ENCODE data around the gene MLC1.

MLC1 gene

GRCh38 chr22:50070366-50070765 lies 14.9 kb downstream of the MLC1 start:
- Histone ChIP-seq H3K4me3 (ENCODE audit: low read length in 2 of 2) (no peak overlapping the region), H4K91ac (ENCODE audit: low read depth, low read length, poor library complexity) (no peak overlapping the region), H3K18ac (ENCODE audit: low read length) (no peak overlapping the region), H2BK120ac (ENCODE audit: low read depth, low read length) (no peak overlapping the region), H3K4me1 (ENCODE audit: control insufficient read depth in 2 of 2, insufficient read depth in 1 of 2, low read depth in 1 of 2, low read length in 2 of 2) (peaks cover 6 to 8% of the 10 kb centered on the region in 2 donors), H3K79me1 (ENCODE audit: low read depth, low read length) (no peaks in the 10 kb centered on the region), H2BK15ac (ENCODE audit: low read length) (no peak overlapping the region), H2BK5ac (ENCODE audit: low read length) (no peak overlapping the region), H3K27me3 (ENCODE audit: control insufficient read depth in 3 of 3, insufficient read depth in 3 of 3, low read depth in 1 of 3, low read length in 3 of 3) (no peaks in the 10 kb centered on the region), H2BK12ac (ENCODE audit: low read length) (no peak overlapping the region), H3K4me2 (ENCODE audit: insufficient read depth, low read length, poor library complexity, severe bottlenecking) (no peak overlapping the region), H3K23ac (ENCODE audit: low read depth, low read length, poor library complexity) (no peak overlapping the region), H3K14ac (ENCODE audit: low read length) (no peak overlapping the region), H2AFZ (ENCODE audit: low read length) (no peak overlapping the region), H2AK5ac (ENCODE audit: low read depth, low read length) (peak overlapping the region; percentile 11), H3K27ac (replicated peaks; ENCODE audit: low read length) (no peak overlapping the region), H4K8ac (ENCODE audit: low read depth, low read length) (no peak overlapping the region), H3K9me3 (replicated peaks in 1 of 2; ENCODE audit: control insufficient read depth in 2 of 2, insufficient read depth in 1 of 2, low read depth in 1 of 2, low read length in 2 of 2) (no peaks in the 10 kb centered on the region), H3K9ac (ENCODE audit: low read depth, low read length, poor library complexity) (peak overlapping the region; percentile 47), H3K4ac (ENCODE audit: low read length) (no peak overlapping the region), H3K36me3 (replicated peaks in 1 of 2; ENCODE audit: control insufficient read depth in 2 of 2, insufficient read depth in 2 of 2, low read length in 2 of 2) (no peaks in the 10 kb centered on the region)
- DNase-seq (ENCODE audit: low spot score), result no peak
- no CpG with 5 or more reads among the region's 8 CpGs for WGBS, 2 donors (ENCODE audit: extremely low coverage in 2 of 2, insufficient read length in 2 of 2, insufficient replicate concordance in 1 of 2)

GRCh38 chr22:50068096-50068495 lies 17.1 kb downstream of the MLC1 start:
- no CpG with 5 or more reads among the region's 11 CpGs for WGBS, 2 donors (ENCODE audit: extremely low coverage in 2 of 2, insufficient read length in 2 of 2, insufficient replicate concordance in 1 of 2)
- no peak overlapping the region for H3K9ac ChIP-seq (ENCODE audit: low read depth, low read length, poor library complexity)

GRCh38 chr22:50067244-50067643 lies 18.0 kb downstream of the MLC1 start:
- Histone ChIP-seq H2BK120ac (ENCODE audit: low read depth, low read length) (no peak overlapping the region), H3K23ac (ENCODE audit: low read depth, low read length, poor library complexity) (peak overlapping the region; percentile 3), H2BK5ac (ENCODE audit: low read length) (no peak overlapping the region), H4K8ac (ENCODE audit: low read depth, low read length) (no peak overlapping the region), H3K9ac (ENCODE audit: low read depth, low read length, poor library complexity) (no peak overlapping the region), H3K4me1 (ENCODE audit: control insufficient read depth in 2 of 2, insufficient read depth in 1 of 2, low read depth in 1 of 2, low read length in 2 of 2) (peaks cover 0 to 4% of the 10 kb centered on the region in 2 donors), H2BK15ac (ENCODE audit: low read length) (no peak overlapping the region), H3K9me3 (replicated peaks in 1 of 2; ENCODE audit: control insufficient read depth in 2 of 2, insufficient read depth in 1 of 2, low read depth in 1 of 2, low read length in 2 of 2) (no peaks in the 10 kb centered on the region), H3K4me3 (ENCODE audit: low read length in 2 of 2) (no peak overlapping the region), H3K4ac (ENCODE audit: low read length) (no peak overlapping the region), H2AFZ (ENCODE audit: low read length) (no peak overlapping the region), H2BK12ac (ENCODE audit: low read length) (no peak overlapping the region), H3K14ac (ENCODE audit: low read length) (no peak overlapping the region), H3K4me2 (ENCODE audit: insufficient read depth, low read length, poor library complexity, severe bottlenecking) (no peak overlapping the region), H4K91ac (ENCODE audit: low read depth, low read length, poor library complexity) (no peak overlapping the region), H3K27me3 (ENCODE audit: control insufficient read depth in 3 of 3, insufficient read depth in 3 of 3, low read depth in 1 of 3, low read length in 3 of 3) (no peaks in the 10 kb centered on the region), H3K18ac (ENCODE audit: low read length) (no peak overlapping the region), H3K79me1 (ENCODE audit: low read depth, low read length) (no peaks in the 10 kb centered on the region), H3K36me3 (replicated peaks in 1 of 2; ENCODE audit: control insufficient read depth in 2 of 2, insufficient read depth in 2 of 2, low read length in 2 of 2) (no peaks in the 10 kb centered on the region), H3K27ac (replicated peaks; ENCODE audit: low read length) (no peak overlapping the region), H2AK5ac (ENCODE audit: low read depth, low read length) (no peak overlapping the region)
- no CpG with 5 or more reads among the region's 8 CpGs for WGBS, 2 donors (ENCODE audit: extremely low coverage in 2 of 2, insufficient read length in 2 of 2, insufficient replicate concordance in 1 of 2)
- DNase-seq (ENCODE audit: low spot score), result no peak

More at GRCh38 chr22:50068096-50068495, 17.1 kb downstream of the MLC1 start:
- no peak overlapping the region for H2BK12ac ChIP-seq (ENCODE audit: low read length)
- H3K9me3 ChIP-seq (replicated peaks in 1 of 2; ENCODE audit: control insufficient read depth in 2 of 2, insufficient read depth in 1 of 2, low read depth in 1 of 2, low read length in 2 of 2), result no peaks in the 10 kb centered on the region
- H2BK5ac ChIP-seq (ENCODE audit: low read length), result no peak overlapping the region
- no peak for DNase-seq (ENCODE audit: low spot score)
- no peak overlapping the region for H3K4ac ChIP-seq (ENCODE audit: low read length)
- H3K27ac ChIP-seq (replicated peaks; ENCODE audit: low read length), result no peak overlapping the region
- H2BK15ac ChIP-seq (ENCODE audit: low read length), result no peak overlapping the region
- H3K4me3 ChIP-seq (ENCODE audit: low read length in 2 of 2), result no peak overlapping the region
- H3K36me3 ChIP-seq (replicated peaks in 1 of 2; ENCODE audit: control insufficient read depth in 2 of 2, insufficient read depth in 2 of 2, low read length in 2 of 2), result no peaks in the 10 kb centered on the region
- H4K8ac ChIP-seq (ENCODE audit: low read depth, low read length), result no peak overlapping the region
- H3K27me3 ChIP-seq (ENCODE audit: control insufficient read depth in 3 of 3, insufficient read depth in 3 of 3, low read depth in 1 of 3, low read length in 3 of 3), result no peaks in the 10 kb centered on the region
- H2AFZ ChIP-seq (ENCODE audit: low read length), result no peak overlapping the region
- H3K4me2 ChIP-seq (ENCODE audit: insufficient read depth, low read length, poor library complexity, severe bottlenecking), result no peak overlapping the region
- H2BK120ac ChIP-seq (ENCODE audit: low read depth, low read length), result peak overlapping the region; percentile 56
- peak overlapping the region; percentile 81 for H2AK5ac ChIP-seq (ENCODE audit: low read depth, low read length)
- H3K14ac ChIP-seq (ENCODE audit: low read length), result no peak overlapping the region
- no peaks in the 10 kb centered on the region for H3K79me1 ChIP-seq (ENCODE audit: low read depth, low read length)
- H3K18ac ChIP-seq (ENCODE audit: low read length), result peak overlapping the region; percentile 8
- H4K91ac ChIP-seq (ENCODE audit: low read depth, low read length, poor library complexity), result no peak overlapping the region
- H3K4me1 ChIP-seq (ENCODE audit: control insufficient read depth in 2 of 2, insufficient read depth in 1 of 2, low read depth in 1 of 2, low read length in 2 of 2), result peaks cover 0 to 4% of the 10 kb centered on the region in 2 donors
- no peak overlapping the region for H3K23ac ChIP-seq (ENCODE audit: low read depth, low read length, poor library complexity)

GRCh38 chr22:50064453-50064852 lies 20.8 kb downstream of the MLC1 start:
- no peaks in the 10 kb centered on the region for H3K36me3 ChIP-seq (replicated peaks in 1 of 2; ENCODE audit: control insufficient read depth in 2 of 2, insufficient read depth in 2 of 2, low read length in 2 of 2)
- WGBS, 2 donors (ENCODE audit: extremely low coverage in 2 of 2, insufficient read length in 2 of 2, insufficient replicate concordance in 1 of 2), result no CpG with 5 or more reads among the region's 18 CpGs
- no peak overlapping the region for H2AK5ac ChIP-seq (ENCODE audit: low read depth, low read length)
- peaks cover 4 to 8% of the 10 kb centered on the region in 2 donors for H3K4me1 ChIP-seq (ENCODE audit: control insufficient read depth in 2 of 2, insufficient read depth in 1 of 2, low read depth in 1 of 2, low read length in 2 of 2)
- peak overlapping the region; percentile 72 for H3K18ac ChIP-seq (ENCODE audit: low read length)
- no peak overlapping the region for H2BK12ac ChIP-seq (ENCODE audit: low read length)
- no peak for DNase-seq (ENCODE audit: low spot score)
- H2AFZ ChIP-seq (ENCODE audit: low read length), result no peak overlapping the region
- H2BK5ac ChIP-seq (ENCODE audit: low read length), result no peak overlapping the region
- no peak overlapping the region for H4K91ac ChIP-seq (ENCODE audit: low read depth, low read length, poor library complexity)
- peak overlapping the region; percentile 95 for H3K23ac ChIP-seq (ENCODE audit: low read depth, low read length, poor library complexity)
- no peaks in the 10 kb centered on the region for H3K27me3 ChIP-seq (ENCODE audit: control insufficient read depth in 3 of 3, insufficient read depth in 3 of 3, low read depth in 1 of 3, low read length in 3 of 3)
- no peak overlapping the region for H4K8ac ChIP-seq (ENCODE audit: low read depth, low read length)
- H3K14ac ChIP-seq (ENCODE audit: low read length), result no peak overlapping the region
- H2BK120ac ChIP-seq (ENCODE audit: low read depth, low read length), result no peak overlapping the region
- no peak overlapping the region for H3K4ac ChIP-seq (ENCODE audit: low read length)
- H3K4me2 ChIP-seq (ENCODE audit: insufficient read depth, low read length, poor library complexity, severe bottlenecking), result no peak overlapping the region
- no peaks in the 10 kb centered on the region for H3K79me1 ChIP-seq (ENCODE audit: low read depth, low read length)
- no peaks in the 10 kb centered on the region for H3K9me3 ChIP-seq (replicated peaks in 1 of 2; ENCODE audit: control insufficient read depth in 2 of 2, insufficient read depth in 1 of 2, low read depth in 1 of 2, low read length in 2 of 2)
- H3K27ac ChIP-seq (replicated peaks; ENCODE audit: low read length), result no peak overlapping the region
- peak overlapping the region; percentile 51 for H3K9ac ChIP-seq (ENCODE audit: low read depth, low read length, poor library complexity)
- H2BK15ac ChIP-seq (ENCODE audit: low read length), result peak overlapping the region; percentile 55
- H3K4me3 ChIP-seq (ENCODE audit: low read length in 2 of 2), result no peak overlapping the region
